Fibroblast of the aortic adventitia (primary cell): ENCODE results near the gene PACS2. TPM values are rescaled to one million over a fixed set of nuclear protein-coding genes. Genes with fewer than 3 reads are reported as not detected.

Experiments
- DNase-seq: peaks from one replicate; pipeline ENCODE4 v3.0.0-alpha.2; 2010; ENCODE audit warnings: low read depth
- H3K4me3 ChIP-seq: 2 replicates; pipeline ENCODE4 v1.5.1; 2011; ENCODE audit warnings: low read depth, mild to moderate bottlenecking, control low read depth, low read length, moderate library complexity
- CTCF ChIP-seq: IDR thresholded peaks from 2 replicates; pipeline ENCODE4 v1.5.1; 2011; ENCODE audit warnings: mild to moderate bottlenecking, low read length, control low read depth, inconsistent platforms; ENCODE audit not compliant: insufficient read depth
- total RNA-seq: library from RNA; depleted of rRNA; stranded (reverse); fragments of >200 nt; gene quantifications from 2 replicates; pipeline ENCODE4 v1.2.3, GENCODE V29; 2012; ENCODE audit warnings: low replicate concordance

The PACS2 gene
- total RNA-seq, 1 donor = 48.6 TPM

DNA sequence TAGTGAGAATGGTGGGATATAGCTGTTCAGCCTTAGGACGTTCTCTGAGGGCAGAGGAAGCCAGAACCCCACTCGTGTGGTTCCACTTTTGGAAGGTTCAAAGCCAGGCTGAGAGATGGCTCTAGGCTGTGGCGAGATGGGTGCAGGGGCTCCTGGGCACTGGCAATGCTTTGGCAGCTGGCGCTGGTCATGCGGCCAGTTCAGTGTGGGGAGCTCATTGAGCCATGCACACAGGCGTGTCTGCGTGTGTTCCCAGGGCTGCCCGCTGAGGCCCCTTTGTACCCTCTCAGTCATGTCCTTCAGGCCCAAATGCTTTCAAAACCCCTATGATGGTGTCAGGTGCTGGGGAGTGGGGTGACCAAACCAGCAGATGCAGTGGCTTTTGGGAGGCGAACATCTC lies 85.5 kb downstream of the PACS2 start:
- TF ChIP-seq CTCF = no peak
- no peak overlapping the region for H3K4me3 ChIP-seq
- DNase-seq = no peak

- no peak overlapping the region for H3K4me3 ChIP-seq
- TF ChIP-seq CTCF = no peak
- no peak for DNase-seq
Observed at GRCh38 chr14:105401699-105402098, 87.2 kb downstream of the PACS2 start.

DNA sequence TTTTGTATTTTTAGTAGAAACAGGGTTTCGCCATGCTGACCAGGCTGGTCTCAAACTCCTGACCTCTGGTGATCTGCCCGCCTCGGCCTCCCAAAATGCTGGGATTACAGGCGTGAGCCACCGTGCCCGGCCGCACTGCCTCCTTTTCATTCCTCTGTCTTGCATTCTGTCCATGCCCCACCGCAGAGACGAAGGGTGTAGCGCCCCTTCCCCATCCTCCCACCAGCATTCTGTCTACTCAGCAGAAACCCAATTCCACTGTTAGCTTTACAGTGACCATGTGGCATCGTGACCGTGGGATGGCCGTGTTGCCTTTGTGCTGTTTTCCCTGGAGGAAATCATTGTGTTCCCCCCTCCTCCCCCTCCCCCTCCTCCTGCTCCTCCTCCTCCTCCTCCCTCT lies 94.0 kb downstream of the PACS2 start:
- DNase-seq = no peak
- no peak overlapping the region for H3K4me3 ChIP-seq
- TF ChIP-seq CTCF = no peak

GRCh38 chr14:105409364-105409763 lies 94.8 kb downstream of the PACS2 start:
- no peak overlapping the region for H3K4me3 ChIP-seq
- DNase-seq = no peak
- TF ChIP-seq CTCF = no peak

DNA sequence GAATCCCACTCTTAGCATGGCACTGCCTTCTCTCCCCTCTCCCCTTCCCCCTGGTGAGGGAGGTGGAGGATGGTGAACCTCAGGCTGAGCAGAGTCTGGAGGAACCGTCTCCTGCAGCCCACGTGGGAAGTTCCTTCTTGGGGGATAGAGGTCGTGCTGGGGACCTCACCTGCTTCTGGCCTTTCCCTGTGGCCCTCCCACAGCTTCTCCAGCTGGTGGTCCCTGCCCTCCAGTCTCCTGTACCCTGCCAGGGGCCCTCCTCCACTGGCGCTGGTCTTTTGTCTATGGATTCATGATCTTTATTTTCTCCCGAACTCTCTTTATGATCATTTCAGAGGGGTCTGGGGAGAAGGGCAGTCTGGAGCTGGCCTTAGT lies 96.1 kb downstream of the PACS2 start:
- DNase-seq = no peak
- H3K4me3 ChIP-seq = no peak overlapping the region
- TF ChIP-seq CTCF = no peak

DNA sequence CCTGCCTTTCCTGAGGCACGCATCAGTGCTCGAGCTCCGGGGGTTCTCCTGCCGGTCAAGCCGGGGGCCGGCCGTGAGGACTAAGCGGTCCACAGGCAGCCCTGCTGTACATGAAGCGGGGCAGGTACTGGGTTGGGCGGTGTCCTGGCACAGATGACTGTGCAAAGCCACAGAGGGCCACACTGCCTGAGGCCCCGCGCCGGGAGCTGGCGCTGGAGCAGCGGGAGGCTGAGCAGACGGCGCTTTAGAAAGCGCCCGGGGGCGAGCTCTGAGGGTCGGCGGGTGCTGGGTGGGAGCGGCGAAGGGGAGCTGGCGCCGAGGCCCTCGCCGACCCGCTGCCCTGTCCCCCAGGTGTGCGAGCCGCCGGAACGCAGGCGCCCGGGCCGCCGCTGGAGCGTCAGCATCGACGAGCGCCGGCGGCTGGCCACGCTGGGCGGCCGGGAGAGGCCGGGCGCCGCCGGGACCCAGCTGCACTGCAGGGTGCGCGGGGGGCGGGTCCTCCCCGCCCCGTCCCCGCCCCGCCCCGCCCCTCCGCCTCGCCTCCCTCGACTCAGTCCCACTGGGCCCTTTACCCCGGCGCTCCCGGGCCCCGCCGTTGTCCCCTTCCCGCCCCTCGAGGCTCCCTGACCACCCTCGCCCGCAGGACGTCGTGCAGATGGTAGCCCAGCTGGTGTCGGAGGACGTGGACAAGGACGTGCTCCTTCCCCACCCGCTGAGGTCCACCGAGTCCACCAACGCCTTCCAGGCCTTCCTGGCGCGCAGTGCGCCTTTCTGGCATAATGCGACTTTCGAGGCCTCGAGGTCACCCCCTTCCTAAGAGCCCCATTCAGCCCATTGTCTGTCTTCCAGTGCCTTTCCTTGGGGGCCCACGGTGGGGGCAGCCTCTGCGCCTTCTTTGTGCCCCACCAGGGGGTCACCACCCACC lies 96.7 kb downstream of the PACS2 start:
- TF ChIP-seq CTCF = no peak
- DNase-seq = peak; percentile 10
- H3K4me3 ChIP-seq = peak overlapping the region; percentile 44
